Measurements from ENCODE around the gene BAZ2B. TPM values are rescaled to one million over a fixed set of nuclear protein-coding genes. Genes with fewer than 3 reads are reported as not detected.

The BAZ2B gene
- total and polyA plus RNA-seq, 3 experiments from 2014 or later = 13.3 to 27.0 (median 15.7) TPM

DNA sequence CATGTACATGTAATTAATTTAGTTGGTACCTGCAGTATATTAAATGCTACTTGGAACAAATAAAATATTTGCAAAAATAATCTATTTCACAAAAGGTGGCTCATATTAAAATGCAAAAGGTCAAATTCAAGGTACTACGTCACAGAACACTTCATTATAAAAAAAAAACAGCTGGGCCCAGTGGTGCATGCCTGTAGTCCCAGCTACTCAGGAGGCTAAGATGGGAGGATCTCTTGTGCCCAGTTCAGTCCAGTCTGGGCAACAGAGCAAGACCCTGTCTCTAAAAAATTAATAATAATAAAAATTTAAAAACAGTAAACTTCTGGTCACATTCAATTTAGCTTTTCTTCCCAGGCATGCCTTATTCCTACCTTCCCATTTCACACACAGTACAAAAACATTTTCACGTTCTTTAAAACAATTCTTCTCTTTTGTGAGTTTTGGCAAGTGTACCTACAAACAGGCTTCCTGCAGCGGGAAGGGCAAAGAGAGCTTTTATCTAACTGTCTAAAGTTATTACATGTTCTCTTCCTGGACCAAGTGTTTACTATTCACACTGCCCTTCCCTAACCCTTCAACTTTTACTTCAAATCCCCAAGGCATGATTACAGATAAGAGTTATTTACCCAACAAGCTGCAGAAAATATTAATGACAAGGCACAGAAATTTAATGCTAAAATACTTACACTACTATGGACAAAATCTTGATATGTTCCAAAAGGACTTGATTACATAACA lies 10.7 kb downstream of the BAZ2B start:
- peaks cover 0 to 1% (median 0%) of the 10 kb centered on the region in 3 donors for H3K36me3 Mint-ChIP-seq
- no peaks in the 10 kb centered on the region for H3K36me3 ChIP-seq (ENCODE audit: insufficient read depth, low read length)
- POLR2A ChIA-PET = no interaction called here

DNA sequence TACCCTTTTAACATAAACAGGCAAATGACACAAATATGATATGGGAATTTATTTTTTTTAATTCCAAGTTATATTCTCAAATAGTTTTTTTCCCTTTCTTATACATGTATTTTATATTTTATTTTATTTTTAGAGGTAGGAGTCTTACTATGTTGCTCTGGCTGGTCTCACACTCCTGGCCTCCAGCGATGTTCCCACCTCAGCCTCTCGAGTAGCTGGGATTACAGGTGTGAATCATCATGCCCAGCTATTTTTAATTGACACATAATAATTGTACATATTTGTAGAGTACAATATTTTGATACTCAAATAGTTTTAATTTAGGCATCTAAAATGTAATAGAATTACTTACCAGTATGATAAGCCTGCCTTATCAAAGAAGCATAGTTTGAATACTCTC lies 12.2 kb downstream of the BAZ2B start:
- ChIA-PET CTCF (interaction anchor here (0.5 kb wide), 1 partner anchor 654 kb away, joined by 3 read pairs; no protein-coding TSS in a partner anchor), POLR2A (no interaction called here)
- H3K9me3 ChIP-seq (ENCODE audit: low read length) = no peaks in the 10 kb centered on the region
- no peak overlapping the region for H3K4me3 Mint-ChIP-seq
- no peaks in the 10 kb centered on the region for H3K4me1 Mint-ChIP-seq
- no peaks in the 10 kb centered on the region for H3K36me3 ChIP-seq (ENCODE audit: insufficient read depth, low read length)
- no peak overlapping the region for H3K27ac ChIP-seq (ENCODE audit: low read depth, low read length)
- no peak for DNase-seq
- no peaks in the 10 kb centered on the region for H3K36me3 Mint-ChIP-seq
- no peaks in the 10 kb centered on the region for H3K4me1 ChIP-seq (ENCODE audit: insufficient read depth, low read length)
- H3K27me3 ChIP-seq (ENCODE audit: insufficient read depth, low read length, poor library complexity, severe bottlenecking) = no peaks in the 10 kb centered on the region
- H3K4me3 ChIP-seq (ENCODE audit: low read length) = no peak overlapping the region
- peaks cover 0 to 2% of the 10 kb centered on the region in 2 donors for H3K27me3 Mint-ChIP-seq
- H3K27ac Mint-ChIP-seq = no peak overlapping the region
- H3K9me3 Mint-ChIP-seq = no peaks in the 10 kb centered on the region

More for the DNA sequence above, 10.7 kb downstream of the BAZ2B start:
- Histone ChIP-seq H3K4me3 (ENCODE audit: low read length) (no peak overlapping the region), H3K27me3 (ENCODE audit: insufficient read depth, low read length, poor library complexity, severe bottlenecking) (no peaks in the 10 kb centered on the region), H3K4me1 (ENCODE audit: insufficient read depth, low read length) (no peaks in the 10 kb centered on the region), H3K27ac (ENCODE audit: low read depth, low read length) (no peak overlapping the region), H3K9me3 (ENCODE audit: low read length) (no peaks in the 10 kb centered on the region)
- H3K27ac Mint-ChIP-seq = no peak overlapping the region
- H3K4me1 Mint-ChIP-seq = no peaks in the 10 kb centered on the region
- H3K4me3 Mint-ChIP-seq = no peak overlapping the region
- DNase-seq = no peak
- peaks cover 0 to 2% of the 10 kb centered on the region in 2 donors for H3K27me3 Mint-ChIP-seq
- CTCF ChIA-PET = interaction anchor here (0.8 kb wide), 1 partner anchor 371 kb away, joined by 3 read pairs; no protein-coding TSS in a partner anchor
- H3K9me3 Mint-ChIP-seq = no peaks in the 10 kb centered on the region

DNA sequence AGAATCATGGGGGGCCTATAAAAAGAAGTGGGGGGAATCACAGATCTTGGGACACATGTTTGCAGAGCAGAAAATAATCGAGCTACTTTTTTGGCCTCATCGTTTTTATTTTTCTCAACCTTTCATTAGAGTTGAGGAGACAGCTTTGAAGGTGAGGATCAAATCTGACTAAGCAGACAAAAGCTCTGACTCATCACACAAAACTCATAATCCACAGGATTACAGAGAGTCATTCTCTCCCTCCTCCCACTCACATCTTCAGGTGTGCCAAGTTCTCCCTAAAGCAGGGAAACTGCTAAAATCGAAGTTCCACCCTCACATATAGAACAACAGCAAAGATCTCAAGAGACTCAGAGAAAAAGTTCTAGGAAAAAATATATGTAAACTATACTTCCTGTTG lies 15.6 kb downstream of the BAZ2B start:
- ChIA-PET CTCF (no interaction called here), POLR2A (no interaction called here)
- Histone ChIP-seq H3K27ac (ENCODE audit: low read depth, low read length) (no peak overlapping the region), H3K36me3 (ENCODE audit: insufficient read depth, low read length) (no peaks in the 10 kb centered on the region), H3K9me3 (ENCODE audit: low read length) (no peaks in the 10 kb centered on the region), H3K27me3 (ENCODE audit: insufficient read depth, low read length, poor library complexity, severe bottlenecking) (no peaks in the 10 kb centered on the region), H3K4me3 (ENCODE audit: low read length) (no peak overlapping the region), H3K4me1 (ENCODE audit: insufficient read depth, low read length) (no peaks in the 10 kb centered on the region)
- no peak overlapping the region for H3K27ac Mint-ChIP-seq
- no peaks in the 10 kb centered on the region for H3K27me3 Mint-ChIP-seq
- DNase-seq = no peak
- no peak overlapping the region for H3K4me3 Mint-ChIP-seq
- no peaks in the 10 kb centered on the region for H3K4me1 Mint-ChIP-seq
- peaks cover 0 to 5% (median 0%) of the 10 kb centered on the region in 3 donors for H3K36me3 Mint-ChIP-seq
- no peaks in the 10 kb centered on the region for H3K9me3 Mint-ChIP-seq

DNA sequence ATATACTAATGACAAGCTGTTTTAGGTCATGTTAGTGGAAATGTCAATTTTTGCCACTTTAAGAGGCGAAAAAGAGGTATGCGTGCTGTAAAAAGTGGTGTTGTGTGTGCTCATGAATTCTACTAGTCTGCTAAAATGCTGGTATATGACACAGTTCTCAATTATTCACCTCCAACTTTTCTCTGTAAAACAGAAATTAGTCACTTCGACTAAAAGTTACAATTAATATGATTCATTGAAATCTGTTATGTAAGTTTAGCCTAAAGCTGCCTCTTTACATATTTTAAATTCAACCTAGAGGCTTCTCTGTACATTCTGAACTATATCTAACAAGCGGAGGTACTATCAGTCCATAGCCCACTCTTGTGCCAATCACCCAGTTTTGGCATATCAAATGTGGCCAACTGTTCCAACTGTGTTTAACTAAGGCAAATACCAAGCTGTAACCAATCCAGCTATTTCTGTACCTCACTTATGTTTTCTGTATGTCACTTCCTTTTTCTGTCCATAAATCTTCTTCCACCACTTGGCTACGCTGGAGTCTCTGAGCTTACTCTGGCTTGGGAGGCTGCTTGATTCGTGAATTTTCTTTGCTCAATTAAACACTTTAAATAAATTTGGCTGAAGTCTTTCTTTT lies 20.8 kb downstream of the BAZ2B start:
- Histone ChIP-seq H3K9me3 (ENCODE audit: low read length) (no peaks in the 10 kb centered on the region), H3K27me3 (ENCODE audit: insufficient read depth, low read length, poor library complexity, severe bottlenecking) (no peaks in the 10 kb centered on the region), H3K36me3 (ENCODE audit: insufficient read depth, low read length) (no peaks in the 10 kb centered on the region), H3K4me3 (ENCODE audit: low read length) (no peak overlapping the region), H3K27ac (ENCODE audit: low read depth, low read length) (no peak overlapping the region), H3K4me1 (ENCODE audit: insufficient read depth, low read length) (no peaks in the 10 kb centered on the region)
- Mint-ChIP-seq H3K4me3 (no peak overlapping the region), H3K4me1 (no peaks in the 10 kb centered on the region), H3K27ac (no peak overlapping the region), H3K27me3 (no peaks in the 10 kb centered on the region), H3K9me3 (no peaks in the 10 kb centered on the region), H3K36me3 (peaks cover 0 to 5% (median 0%) of the 10 kb centered on the region in 3 donors)
- no peak for DNase-seq
- CTCF ChIA-PET = no interaction called here
- POLR2A ChIA-PET = no interaction called here

DNA sequence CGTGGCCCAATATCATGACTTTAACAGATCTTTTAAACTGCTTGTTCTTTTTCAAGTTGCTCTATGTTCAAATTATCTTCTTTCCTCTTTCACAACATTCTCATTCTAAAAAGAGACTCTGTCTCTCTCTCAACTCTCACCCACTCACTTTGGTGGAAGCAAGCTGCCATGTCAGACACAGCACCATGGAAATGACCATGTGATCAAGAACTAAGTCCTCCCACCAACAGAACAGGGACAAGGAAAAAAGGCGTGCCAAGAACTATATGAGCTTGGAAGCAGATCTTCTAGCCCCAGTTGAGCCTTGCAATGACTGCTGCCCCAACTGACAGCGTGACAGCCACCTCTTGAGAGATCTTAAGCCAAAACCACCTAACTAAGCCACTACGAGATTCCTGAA lies 23.9 kb downstream of the BAZ2B start:
- Histone ChIP-seq H3K9me3 (ENCODE audit: low read length) (no peaks in the 10 kb centered on the region), H3K4me1 (ENCODE audit: insufficient read depth, low read length) (no peaks in the 10 kb centered on the region), H3K27ac (ENCODE audit: low read depth, low read length) (no peak overlapping the region), H3K4me3 (ENCODE audit: low read length) (no peak overlapping the region), H3K36me3 (ENCODE audit: insufficient read depth, low read length) (no peaks in the 10 kb centered on the region), H3K27me3 (ENCODE audit: insufficient read depth, low read length, poor library complexity, severe bottlenecking) (no peaks in the 10 kb centered on the region)
- CTCF ChIA-PET = no interaction called here
- Mint-ChIP-seq H3K27ac (no peak overlapping the region), H3K9me3 (no peaks in the 10 kb centered on the region), H3K4me3 (no peak overlapping the region), H3K36me3 (peaks cover 0 to 3% (median 0%) of the 10 kb centered on the region in 3 donors), H3K4me1 (no peaks in the 10 kb centered on the region), H3K27me3 (no peaks in the 10 kb centered on the region)
- POLR2A ChIA-PET = no interaction called here
- DNase-seq = no peak

DNA sequence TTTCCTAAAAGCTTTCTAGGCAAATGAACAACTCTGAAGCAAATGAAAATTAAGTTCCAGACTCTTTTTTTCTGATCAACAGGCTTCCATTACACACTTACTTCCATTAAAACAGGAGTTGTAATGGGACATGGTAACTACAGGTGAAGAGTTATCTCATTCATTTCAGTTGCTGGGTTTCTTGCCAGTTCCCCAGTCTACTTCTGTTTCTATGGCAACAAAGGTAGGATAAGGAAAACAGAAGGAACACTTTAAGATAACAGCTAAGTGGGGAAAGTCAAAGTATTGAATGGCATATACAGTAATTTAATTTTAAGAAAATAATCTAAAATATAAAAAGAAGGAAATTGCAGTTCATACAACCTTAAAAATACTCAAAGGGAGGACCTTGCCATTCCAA lies 25.1 kb downstream of the BAZ2B start:
- Mint-ChIP-seq H3K36me3 (peaks cover 0 to 5% (median 0%) of the 10 kb centered on the region in 3 donors), H3K4me1 (no peaks in the 10 kb centered on the region), H3K27ac (no peak overlapping the region), H3K27me3 (no peaks in the 10 kb centered on the region), H3K4me3 (no peak overlapping the region), H3K9me3 (no peaks in the 10 kb centered on the region)
- H3K4me1 ChIP-seq (ENCODE audit: insufficient read depth, low read length) = no peaks in the 10 kb centered on the region
- H3K4me3 ChIP-seq (ENCODE audit: low read length) = no peak overlapping the region
- no peaks in the 10 kb centered on the region for H3K36me3 ChIP-seq (ENCODE audit: insufficient read depth, low read length)
- ChIA-PET CTCF (no interaction called here), POLR2A (no interaction called here)
- H3K9me3 ChIP-seq (ENCODE audit: low read length) = no peaks in the 10 kb centered on the region
- H3K27me3 ChIP-seq (ENCODE audit: insufficient read depth, low read length, poor library complexity, severe bottlenecking) = no peaks in the 10 kb centered on the region
- H3K27ac ChIP-seq (ENCODE audit: low read depth, low read length) = no peak overlapping the region
- DNase-seq = no peak

DNA sequence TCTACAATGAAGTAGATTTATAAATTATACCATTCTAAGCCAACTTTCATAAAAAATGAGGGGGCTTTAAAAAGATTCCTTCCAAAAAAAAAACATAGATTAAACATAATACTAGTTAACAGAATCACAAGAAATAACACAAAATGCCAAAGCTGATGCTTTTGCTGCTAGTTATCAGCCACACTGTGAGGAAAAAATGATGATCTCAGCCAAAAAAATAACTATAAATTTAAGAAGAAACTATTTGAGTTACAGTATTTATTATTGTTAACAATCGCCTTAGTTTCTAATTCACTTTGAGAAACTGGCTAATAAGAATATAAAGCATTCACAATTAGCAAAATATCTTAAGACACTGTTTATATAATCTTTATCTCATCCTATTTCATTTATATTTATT lies 27.1 kb downstream of the BAZ2B start:
- no peaks in the 10 kb centered on the region for H3K27me3 ChIP-seq (ENCODE audit: insufficient read depth, low read length, poor library complexity, severe bottlenecking)
- no peaks in the 10 kb centered on the region for H3K27me3 Mint-ChIP-seq
- H3K36me3 ChIP-seq (ENCODE audit: insufficient read depth, low read length) = no peaks in the 10 kb centered on the region
- H3K4me1 ChIP-seq (ENCODE audit: insufficient read depth, low read length) = no peaks in the 10 kb centered on the region
- H3K9me3 Mint-ChIP-seq = no peaks in the 10 kb centered on the region
- no peak for DNase-seq
- CTCF ChIA-PET = no interaction called here
- no peaks in the 10 kb centered on the region for H3K4me1 Mint-ChIP-seq
- H3K27ac ChIP-seq (ENCODE audit: low read depth, low read length) = no peak overlapping the region
- H3K4me3 Mint-ChIP-seq = no peak overlapping the region
- H3K4me3 ChIP-seq (ENCODE audit: low read length) = no peak overlapping the region
- no peak overlapping the region for H3K27ac Mint-ChIP-seq
- no peaks in the 10 kb centered on the region for H3K9me3 ChIP-seq (ENCODE audit: low read length)
- H3K36me3 Mint-ChIP-seq = peaks cover 0 to 5% (median 0%) of the 10 kb centered on the region in 3 donors
- POLR2A ChIA-PET = no interaction called here

DNA sequence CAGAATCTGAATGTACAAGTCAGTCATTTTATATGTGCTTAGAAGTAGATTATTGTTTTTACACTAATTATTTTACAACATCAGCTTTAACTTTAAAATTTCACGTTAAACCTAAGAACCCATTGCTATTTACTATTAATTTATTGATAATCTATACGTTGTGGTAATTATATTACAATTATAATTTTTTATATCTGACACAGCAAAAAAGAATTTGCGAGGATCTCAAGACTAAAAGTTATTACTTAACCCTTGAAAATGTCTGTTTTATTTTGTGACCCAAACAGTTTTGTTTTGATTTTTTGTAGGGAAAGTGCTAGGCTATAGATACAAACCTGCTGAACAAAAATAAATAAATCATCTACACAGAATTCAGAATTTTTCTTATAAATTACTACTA lies 30.3 kb downstream of the BAZ2B start:
- H3K4me1 Mint-ChIP-seq = no peaks in the 10 kb centered on the region
- H3K27ac ChIP-seq (ENCODE audit: low read depth, low read length) = no peak overlapping the region
- no peaks in the 10 kb centered on the region for H3K9me3 ChIP-seq (ENCODE audit: low read length)
- no peak overlapping the region for H3K4me3 Mint-ChIP-seq
- POLR2A ChIA-PET = no interaction called here
- no peaks in the 10 kb centered on the region for H3K27me3 ChIP-seq (ENCODE audit: insufficient read depth, low read length, poor library complexity, severe bottlenecking)
- no peaks in the 10 kb centered on the region for H3K36me3 ChIP-seq (ENCODE audit: insufficient read depth, low read length)
- peaks cover 0 to 7% (median 0%) of the 10 kb centered on the region in 3 donors for H3K36me3 Mint-ChIP-seq
- H3K4me3 ChIP-seq (ENCODE audit: low read length) = no peak overlapping the region
- CTCF ChIA-PET = no interaction called here
- peaks cover 0 to 6% (median 0%) of the 10 kb centered on the region in 5 donors for H3K9me3 Mint-ChIP-seq
- DNase-seq = no peak
- no peaks in the 10 kb centered on the region for H3K27me3 Mint-ChIP-seq
- H3K27ac Mint-ChIP-seq = no peak overlapping the region
- no peaks in the 10 kb centered on the region for H3K4me1 ChIP-seq (ENCODE audit: insufficient read depth, low read length)

All from CD8-positive, alpha-beta memory T cell (primary cell).